OCI-LY1 (cell line): Measurements from ENCODE around the gene SRP14.

ENCODE experiments used
- CTCF ChIP-seq: fragments of 200-600 bp; sonication (generic), shearing (Covaris generic); IDR thresholded peaks from 2 replicates; pipeline ENCODE4 v1.5.1; 2017; ENCODE audit warnings: mild to moderate bottlenecking, antibody characterized with exemption, low read length, moderate library complexity, mixed read lengths
- EZH2 ChIP-seq: fragments of 200-600 bp; sonication (generic), shearing (Covaris generic); IDR thresholded peaks from 2 replicates; pipeline ENCODE4 v1.8.0; 2017; ENCODE audit warnings: borderline replicate concordance, mixed run types, mild to moderate bottlenecking, antibody characterized with exemption, low read length, moderate library complexity, mixed read lengths

GRCh38 chr15:40070608-40071218 is 31.7 kb upstream of the SRP14 start:
- no peak for TF ChIP-seq CTCF
- TF ChIP-seq EZH2: no peak
